Measurements from ENCODE around the gene HTD2. TPM values are rescaled to one million over a fixed set of nuclear protein-coding genes. Genes with fewer than 3 reads are reported as not detected.

The HTD2 gene
- total RNA-seq, 4 donors from 2014 or later, result 4.5 to 10.1 (median 5.2) TPM

GRCh38 chr3:58349792-58350626, 43.7 kb downstream of the HTD2 start:
- Histone ChIP-seq H3K36me3 (no peaks in the 10 kb centered on the region), H3K27me3 (no peaks in the 10 kb centered on the region), H3K4me1 (peaks cover 8 to 42% (median 12%) of the 10 kb centered on the region in 3 donors), H3K4me3 (no peak overlapping the region), H3K27ac (no peak overlapping the region), H3K9me3 (no peaks in the 10 kb centered on the region)
- TF ChIP-seq POLR2A (IDR thresholded peaks at IDR 0.05), result no peak
- no peak for TF ChIP-seq CTCF (IDR thresholded peaks at IDR 0.05)
- DNase-seq, result no peak
- 61 to 64% methylated on average over 7 of the region's 7 CpGs for WGBS, 2 donors
- intact Hi-C loops (cut with DNase I), result no loop called here

GRCh38 chr3:58350627-58351013, 44.3 kb downstream of the HTD2 start:
- TF ChIP-seq CTCF (IDR thresholded peaks at IDR 0.05) (no peak), POLR2A (IDR thresholded peaks at IDR 0.05) (no peak)
- H3K36me3 ChIP-seq, result no peaks in the 10 kb centered on the region
- DNase-seq, result no peak
- no peak overlapping the region for H3K4me3 ChIP-seq
- H3K27ac ChIP-seq, result no peak overlapping the region
- WGBS, 2 donors, result 67 to 75% methylated on average over 1 to 2 of the region's 2 CpGs
- intact Hi-C loops (cut with DNase I), result no loop called here
- H3K9me3 ChIP-seq, result no peaks in the 10 kb centered on the region
- peaks cover 8 to 48% (median 14%) of the 10 kb centered on the region in 3 donors for H3K4me1 ChIP-seq
- no peaks in the 10 kb centered on the region for H3K27me3 ChIP-seq

- no peak for TF ChIP-seq CTCF (IDR thresholded peaks at IDR 0.05)
- no peak for TF ChIP-seq POLR2A (IDR thresholded peaks at IDR 0.05)
- intact Hi-C loops (cut with DNase I), result no loop called here
- H3K4me3 ChIP-seq, result no peak overlapping the region
- H3K36me3 ChIP-seq, result no peaks in the 10 kb centered on the region
- H3K27me3 ChIP-seq, result no peaks in the 10 kb centered on the region
- H3K4me1 ChIP-seq, result peaks cover 13 to 51% (median 24%) of the 10 kb centered on the region in 3 donors
- no peak for DNase-seq
- WGBS, 2 donors, result 60 to 73% methylated on average over 2 to 3 of the region's 3 CpGs
- H3K27ac ChIP-seq, result no peak overlapping the region
- no peaks in the 10 kb centered on the region for H3K9me3 ChIP-seq
Observed at GRCh38 chr3:58351920-58352319, 45.6 kb downstream of the HTD2 start.

GRCh38 chr3:58352626-58353025, 46.3 kb downstream of the HTD2 start:
- WGBS, 2 donors, result 75 to 79% methylated on average over 6 of the region's 6 CpGs
- no peak overlapping the region for H3K4me3 ChIP-seq
- intact Hi-C loops (cut with DNase I), result no loop called here

More at GRCh38 chr3:58352626-58353025, 46.3 kb downstream of the HTD2 start:
- no peak for DNase-seq
- H3K36me3 ChIP-seq, result no peaks in the 10 kb centered on the region
- TF ChIP-seq CTCF (IDR thresholded peaks at IDR 0.05) (no peak), POLR2A (IDR thresholded peaks at IDR 0.05) (no peak)
- no peaks in the 10 kb centered on the region for H3K9me3 ChIP-seq
- no peaks in the 10 kb centered on the region for H3K27me3 ChIP-seq
- no peak overlapping the region for H3K27ac ChIP-seq
- H3K4me1 ChIP-seq, result peaks cover 13 to 58% (median 24%) of the 10 kb centered on the region in 3 donors
